HEK293T (cell line): Measurements from ENCODE around the gene TPRX1.

Experiments used
- ARNT ChIP-seq: fragments of 450-650 bp; IDR thresholded peaks from 2 replicates; pipeline ENCODE4 v1.6.1; 2017; ENCODE audit warnings: mild to moderate bottlenecking
- FOXA1 ChIP-seq: fragments of 450-650 bp; IDR thresholded peaks from 2 replicates; pipeline ENCODE4 v1.6.1; 2016; ENCODE audit warnings: mild to moderate bottlenecking
- FOXM1 ChIP-seq: fragments of 450-650 bp; IDR thresholded peaks from 2 replicates; pipeline ENCODE4 v1.6.1; 2017; ENCODE audit warnings: mild to moderate bottlenecking, borderline replicate concordance
- NFRKB ChIP-seq: fragments of 450-650 bp; IDR thresholded peaks from 2 replicates; pipeline ENCODE4 v1.6.1; 2016; ENCODE audit warnings: mild to moderate bottlenecking, moderate library complexity
- ZNF384 ChIP-seq: fragments of 450-650 bp; IDR thresholded peaks from 2 replicates; pipeline ENCODE4 v1.6.1; 2016

DNA sequence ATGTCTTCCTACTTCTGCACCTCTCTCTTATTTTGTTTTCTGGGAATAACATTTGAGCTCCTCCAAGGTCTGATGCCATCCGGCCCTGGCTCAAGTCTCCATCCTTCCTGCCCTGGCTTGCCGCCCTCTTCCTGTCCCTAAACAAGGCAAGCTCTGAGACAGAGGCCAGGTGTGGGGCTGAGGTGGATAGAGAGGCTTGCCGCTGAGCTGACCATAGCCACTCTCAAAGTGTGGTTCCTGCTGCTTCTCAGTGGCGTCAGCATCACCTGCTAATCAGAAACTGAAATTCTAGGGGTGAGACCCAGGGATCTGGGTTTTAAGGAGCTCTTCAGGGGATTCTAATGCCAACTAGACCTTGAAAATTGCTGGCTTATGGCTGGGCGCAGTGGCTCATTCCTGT, 48.7 kb upstream of the TPRX1 start:
- no peak for TF ChIP-seq FOXA1
- no peak for TF ChIP-seq ZNF384
- no peak for TF ChIP-seq ARNT
- no peak for TF ChIP-seq NFRKB
- no peak for TF ChIP-seq FOXM1
